ENCODE data around the gene SLK. TPM values are rescaled to one million over a fixed set of nuclear protein-coding genes. Genes with fewer than 3 reads are reported as not detected.

The SLK gene
- total and polyA plus RNA-seq, 2 of the 13 experiments (the other 11 are each of a cell fraction or from before 2014, with no cell fraction given), result 3.4 to 22.8 TPM

- BruUV-seq (replicated peaks), result no TSS peak
- in situ Hi-C loops (cut with HindIII; ENCODE audit: extremely low pct_ligation_motif_present, low pct_unique_long_range_greater_than_20kb) (no loop called here), intact Hi-C loops (cut with micrococcal nuclease; ENCODE audit: unreplicated experiment) (no loop called here)
- H3K4me1 ChIP-seq (ENCODE audit: insufficient read depth, low read length), result no peaks in the 10 kb centered on the region
- no peaks in the 10 kb centered on the region for H4K20me1 ChIP-seq (ENCODE audit: insufficient read depth, low read length)
- H3K36me3 ChIP-seq (replicated peaks in 1 of 2; ENCODE audit: control insufficient read depth in 1 of 2, insufficient read depth in 2 of 2, low read length in 2 of 2), result no peaks in the 10 kb centered on the region
- ATAC-seq, result no peak
- WGBS (ENCODE audit: low lambda C conversion rate), result 20% methylated on average over 4 of the region's 4 CpGs
- FAIRE-seq, result no peak
- H3K27ac ChIP-seq (ENCODE audit: extremely low read length, insufficient read depth, low read length), result no peak overlapping the region
- no peak overlapping the region for H2AFZ ChIP-seq (ENCODE audit: low read length)
- peaks cover 0 to 11% of the 10 kb centered on the region in 2 experiments; a peak in 1 of 5 replicates for H3K27me3 ChIP-seq (ENCODE audit: control insufficient read depth in 1 of 2, insufficient read depth in 2 of 2, low read length in 2 of 2)
- TF ChIP-seq ZNF121 (CRISPR knock-in tag; IDR thresholded peaks at IDR 0.05), result no peak
- TF ChIP-seq SP1 (IDR thresholded peaks at IDR 0.05), result no peak
- no peak for TF ChIP-seq SP1 (CRISPR knock-in tag; IDR thresholded peaks at IDR 0.05)
- TF ChIP-seq KDM2A (CRISPR knock-in tag; IDR thresholded peaks at IDR 0.05; ENCODE audit: borderline replicate concordance, low read depth), result no peak
- TF ChIP-seq HNRNPLL (IDR thresholded peaks at IDR 0.05; ENCODE audit: low read depth, low read length, poor library complexity, severe bottlenecking), result no peak
- DNase-seq (ENCODE audit: low spot score), result no peak
- H3K9ac ChIP-seq (ENCODE audit: insufficient read depth, low read depth, low read length), result no peak overlapping the region
- ChIA-PET POLR2A (no interaction called here), CTCF (ENCODE audit: low intra/inter-chr PET ratio, low total read pairs) (no interaction called here)
- H3K4me2 ChIP-seq (ENCODE audit: low read depth, low read length), result no peak overlapping the region
- H3K9me3 ChIP-seq (ENCODE audit: low read length), result no peaks in the 10 kb centered on the region
- no peaks in the 10 kb centered on the region for H3K79me2 ChIP-seq (ENCODE audit: insufficient read depth, low read length)
- H3K4me3 ChIP-seq (replicated peaks in 1 of 3; ENCODE audit: insufficient read depth in 1 of 3, low read depth in 2 of 3, low read length in 3 of 3), result no peak overlapping the region
These were observed 15.0 kb upstream of the SLK start for GRCh38 chr10:103951942-103952341.

GRCh38 chr10:103954543-103954942 lies 12.4 kb upstream of the SLK start:
- Histone ChIP-seq H3K36me3 (replicated peaks in 1 of 2; ENCODE audit: control insufficient read depth in 1 of 2, insufficient read depth in 2 of 2, low read length in 2 of 2) (no peaks in the 10 kb centered on the region), H3K27me3 (ENCODE audit: control insufficient read depth in 1 of 2, insufficient read depth in 2 of 2, low read length in 2 of 2) (peaks cover 0 to 13% of the 10 kb centered on the region in 2 experiments; a peak in 1 of 5 replicates), H3K9ac (ENCODE audit: insufficient read depth, low read depth, low read length) (no peak overlapping the region), H2AFZ (ENCODE audit: low read length) (no peak overlapping the region), H3K9me3 (ENCODE audit: low read length) (no peaks in the 10 kb centered on the region), H3K4me1 (ENCODE audit: insufficient read depth, low read length) (peaks cover 6% of the 10 kb centered on the region; the same call in 1 of the 2 replicates), H3K4me2 (ENCODE audit: low read depth, low read length) (no peak overlapping the region), H3K27ac (ENCODE audit: extremely low read length, insufficient read depth, low read length) (no peak overlapping the region), H4K20me1 (ENCODE audit: insufficient read depth, low read length) (no peaks in the 10 kb centered on the region), H3K79me2 (ENCODE audit: insufficient read depth, low read length) (no peaks in the 10 kb centered on the region), H3K4me3 (replicated peaks in 1 of 3; ENCODE audit: insufficient read depth in 1 of 3, low read depth in 2 of 3, low read length in 3 of 3) (no peak overlapping the region)
- intact Hi-C loops (cut with micrococcal nuclease; ENCODE audit: unreplicated experiment) (no loop called here), in situ Hi-C loops (cut with HindIII; ENCODE audit: extremely low pct_ligation_motif_present, low pct_unique_long_range_greater_than_20kb) (no loop called here)
- ChIA-PET POLR2A (no interaction called here), CTCF (ENCODE audit: low intra/inter-chr PET ratio, low total read pairs) (no interaction called here)
- 89% methylated on average over 1 of the region's 1 CpG for WGBS (ENCODE audit: low lambda C conversion rate)
- ATAC-seq (no peak), DNase-seq (ENCODE audit: low spot score) (no peak), FAIRE-seq (no peak)
- BruUV-seq (replicated peaks), result no TSS peak
- no peak for TF ChIP-seq ZNF83 (CRISPR knock-in tag; IDR thresholded peaks at IDR 0.05; ENCODE audit: borderline replicate concordance)
- TF ChIP-seq FOXM1 (CRISPR knock-in tag; IDR thresholded peaks at IDR 0.05), result no peak
- no peak for TF ChIP-seq ZNF768 (CRISPR knock-in tag; IDR thresholded peaks at IDR 0.05)
- TF ChIP-seq DRAP1 (CRISPR knock-in tag; IDR thresholded peaks at IDR 0.05), result no peak
- TF ChIP-seq ZBTB34 (CRISPR knock-in tag; IDR thresholded peaks at IDR 0.05), result no peak
- TF ChIP-seq IRF2 (CRISPR knock-in tag; IDR thresholded peaks at IDR 0.05), result no peak
- no peak for TF ChIP-seq U2AF1 (optimal IDR thresholded peaks at IDR 0.05; ENCODE audit: low read depth, low read length)
- TF ChIP-seq SNAPC5 (CRISPR knock-in tag; IDR thresholded peaks at IDR 0.05; ENCODE audit: borderline replicate concordance), result no peak
- TF ChIP-seq RFX5 (IDR thresholded peaks at IDR 0.05; ENCODE audit: low read depth, low read length), result no peak
- TF ChIP-seq ZFP37 (CRISPR knock-in tag; IDR thresholded peaks at IDR 0.05; ENCODE audit: borderline replicate concordance), result no peak
- no peak for TF ChIP-seq ARNT2 (CRISPR knock-in tag; IDR thresholded peaks at IDR 0.05; ENCODE audit: low read depth)

Measured in HepG2 (cell line).